Ovary (tissue), 3 donors: ENCODE data around the gene EEF2KMT.
"Not testable (repeated sequence)": the region's sequence is repeated elsewhere in the genome, so short reads cannot be mapped to it uniquely, and the experiment has no call there.

Experiments
- CTCF ChIP-seq, 3 donors: fragments of 450-650 bp in 2 of 3; fragments of 200-600 bp in 1 of 3; IDR thresholded peaks; one replicate each; pipeline versions ENCODE4 v1.5.1 to v1.8.0; 2016 to 2022; ENCODE audit warnings: antibody characterized with exemption in 3 of 3, mild to moderate bottlenecking in 1 of 3
- EP300 ChIP-seq: sonication (generic); formaldehyde crosslinking; IDR thresholded peaks from one replicate; pipeline ENCODE4 v1.6.1; 2017; ENCODE audit warnings: antibody characterized with exemption
- POLR2A ChIP-seq: fragments of 450-650 bp; IDR thresholded peaks from one replicate; pipeline ENCODE4 v1.6.1; 2017; ENCODE audit warnings: antibody characterized with exemption, mild to moderate bottlenecking, moderate library complexity
- donor health status: DM: no; HTN: no; CAD: no.

GRCh38 chr16:5134739-5135452, 37.3 kb upstream of the EEF2KMT start:
- TF ChIP-seq CTCF (IDR thresholded peaks at IDR 0.05); EP300; POLR2A: not testable (repeated sequence)
